Stimulated activated CD4-positive, alpha-beta T cell treated with anti-CD3 and anti-CD28 coated beads, Interleukin-12 subunit alpha, Interleukin-12 subunit beta, amount 100 ng/mL, for 24 hours (primary cell): ENCODE results near the gene CEACAM4.
A peak's percentile ranks its signal among the peaks of the same experiment; 100 is the strongest.
"Not testable (repeated sequence)": the region's sequence is repeated elsewhere in the genome, so short reads cannot be mapped to it uniquely, and the experiment has no call there.

Experiments
- DNase-seq, 2 experiments: peaks; one replicate each; pipeline ENCODE4 v3.0.0-alpha.2; 2020; ENCODE audit warnings: low read depth in 2 of 2

The CEACAM4 gene

GRCh38 chr19:41584931-41585330 is 41.9 kb downstream of the CEACAM4 start:
- DNase-seq = no peak

GRCh38 chr19:41584260-41584810 is 42.5 kb downstream of the CEACAM4 start:
- DNase-seq = no peak

- not testable (repeated sequence) for DNase-seq
Observed at GRCh38 chr19:41582577-41583182, 44.2 kb downstream of the CEACAM4 start.

GRCh38 chr19:41581068-41581467 is 45.8 kb downstream of the CEACAM4 start:
- not testable (repeated sequence) for DNase-seq

- no peak for DNase-seq
Observed at GRCh38 chr19:41578886-41579285, 48.0 kb downstream of the CEACAM4 start.

GRCh38 chr19:41577833-41578232 is 49.0 kb downstream of the CEACAM4 start:
- no peak for DNase-seq

GRCh38 chr19:41577144-41577830 is 49.6 kb downstream of the CEACAM4 start:
- no peak for DNase-seq

- DNase-seq = peak in 1 of 2 experiments; percentile 42
Observed at GRCh38 chr19:41575998-41576397, 50.9 kb downstream of the CEACAM4 start, which contains the start of gene CEACAM21. CEACAM21 (plus strand) TSS chr19:41576166; CDS start chr19:41576275, 109 bp downstream.

GRCh38 chr19:41570639-41571112 is 56.2 kb downstream of the CEACAM4 start:
- DNase-seq = peak; percentile 67 to 86

- no peak for DNase-seq
Observed at GRCh38 chr19:41570179-41570578, 56.7 kb downstream of the CEACAM4 start.

- no peak for DNase-seq
Observed at GRCh38 chr19:41569481-41570150, 57.3 kb downstream of the CEACAM4 start.
